ENCODE measurements around the gene COMP.
A peak's percentile ranks its signal among the peaks of the same experiment; 100 is the strongest.

DNA sequence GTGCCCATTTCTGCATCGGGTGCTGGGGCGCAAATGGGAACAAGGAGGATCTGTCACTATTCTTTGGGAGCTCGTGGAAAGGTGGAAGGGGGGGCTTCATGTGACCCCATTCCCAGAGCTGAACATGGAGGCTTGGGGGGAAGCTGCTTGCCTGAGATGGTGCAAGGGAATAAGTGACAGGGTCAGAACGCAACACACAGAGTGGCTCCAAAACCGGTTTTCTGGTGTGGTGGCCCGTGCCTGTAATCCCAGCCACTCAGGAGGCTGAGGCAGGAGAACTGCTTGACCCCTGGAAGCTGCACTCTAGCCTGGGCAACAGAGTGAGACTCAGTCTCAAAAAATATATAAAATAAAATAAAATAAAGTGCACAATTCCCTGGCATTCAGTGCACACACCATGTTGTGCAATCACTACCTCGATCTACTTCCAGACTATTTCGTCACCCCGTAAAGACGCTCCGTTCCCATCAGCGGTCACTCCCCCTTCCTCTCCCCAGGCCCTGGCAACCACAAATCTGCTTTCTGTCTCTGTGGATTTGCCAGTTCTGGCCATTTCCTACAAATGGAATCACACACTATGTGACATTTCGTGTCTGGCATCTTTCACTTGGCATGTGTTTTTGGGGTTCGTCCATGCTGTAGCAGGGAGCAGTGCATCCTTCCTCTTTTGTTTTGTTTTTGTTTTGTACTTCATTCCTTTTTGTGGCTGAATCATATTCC, 18.2 kb upstream of the COMP start:
- TF ChIP-seq, protein P1, sequence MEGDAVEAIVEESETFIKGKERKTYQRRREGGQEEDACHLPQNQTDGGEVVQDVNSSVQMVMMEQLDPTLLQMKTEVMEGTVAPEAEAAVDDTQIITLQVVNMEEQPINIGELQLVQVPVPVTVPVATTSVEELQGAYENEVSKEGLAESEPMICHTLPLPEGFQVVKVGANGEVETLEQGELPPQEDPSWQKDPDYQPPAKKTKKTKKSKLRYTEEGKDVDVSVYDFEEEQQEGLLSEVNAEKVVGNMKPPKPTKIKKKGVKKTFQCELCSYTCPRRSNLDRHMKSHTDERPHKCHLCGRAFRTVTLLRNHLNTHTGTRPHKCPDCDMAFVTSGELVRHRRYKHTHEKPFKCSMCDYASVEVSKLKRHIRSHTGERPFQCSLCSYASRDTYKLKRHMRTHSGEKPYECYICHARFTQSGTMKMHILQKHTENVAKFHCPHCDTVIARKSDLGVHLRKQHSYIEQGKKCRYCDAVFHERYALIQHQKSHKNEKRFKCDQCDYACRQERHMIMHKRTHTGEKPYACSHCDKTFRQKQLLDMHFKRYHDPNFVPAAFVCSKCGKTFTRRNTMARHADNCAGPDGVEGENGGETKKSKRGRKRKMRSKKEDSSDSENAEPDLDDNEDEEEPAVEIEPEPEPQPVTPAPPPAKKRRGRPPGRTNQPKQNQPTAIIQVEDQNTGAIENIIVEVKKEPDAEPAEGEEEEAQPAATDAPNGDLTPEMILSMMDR (IDR thresholded peaks at IDR 0.05): peak in 1 of 4 experiments; percentile 10
- no peak for TF ChIP-seq POLR2A (IDR thresholded peaks at IDR 0.05)
